IPS-20b (cell line): Measurements from ENCODE around the gene CD22.

ENCODE experiments used
- H3K27ac ChIP-seq: one replicate; pipeline ENCODE4 v1.5.1; 2013; ENCODE audit warnings: low read length
- H3K27me3 ChIP-seq: 2 replicates; pipeline ENCODE4 v1.6.1; 2013; ENCODE audit warnings: mild to moderate bottlenecking, low read length, inconsistent platforms; ENCODE audit not compliant: insufficient read depth
- H3K36me3 ChIP-seq: 2 replicates; pipeline ENCODE4 v1.6.1; 2013; ENCODE audit warnings: low read depth, mild to moderate bottlenecking, inconsistent platforms, low read length, moderate library complexity; ENCODE audit not compliant: insufficient read depth
- H3K4me1 ChIP-seq: 2 replicates; pipeline ENCODE4 v1.6.1; 2013; ENCODE audit warnings: mild to moderate bottlenecking, control low read depth, inconsistent platforms, low read length, moderate library complexity; ENCODE audit not compliant: insufficient read depth
- H3K4me3 ChIP-seq: 2 replicates; pipeline ENCODE4 v1.5.1; 2013; ENCODE audit warnings: mild to moderate bottlenecking, low read length, inconsistent platforms
- H3K9ac ChIP-seq: 2 replicates; pipeline ENCODE4 v1.6.1; 2013; ENCODE audit warnings: low read depth, mild to moderate bottlenecking, inconsistent platforms, low read length, moderate library complexity
- H3K9me3 ChIP-seq: 2 replicates; pipeline ENCODE4 v1.6.1; 2013; ENCODE audit warnings: mild to moderate bottlenecking, low read depth, low read length, inconsistent platforms; ENCODE audit not compliant: insufficient read depth

CD22 gene

DNA sequence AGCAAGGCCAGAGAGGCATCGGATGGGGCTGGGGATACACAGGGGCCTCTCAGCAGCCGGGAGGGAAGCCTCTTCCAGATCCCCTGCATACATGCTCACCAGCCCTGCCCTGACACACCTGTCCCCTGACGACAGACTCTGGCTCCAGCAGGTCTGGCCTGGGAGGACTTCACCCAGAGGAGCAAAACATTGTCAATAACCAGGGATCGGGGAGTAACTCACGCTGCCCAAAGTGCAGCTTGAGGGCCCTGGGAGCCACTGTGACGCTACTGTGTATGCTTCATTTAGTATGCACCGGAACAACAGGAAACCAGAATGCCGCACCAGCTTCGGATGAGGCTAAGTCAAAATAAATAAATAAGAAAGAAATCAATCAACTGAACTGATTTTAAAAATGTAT is 12.4 kb upstream of the CD22 start:
- Histone ChIP-seq H3K4me3 (no peak overlapping the region), H3K27ac (no peak overlapping the region), H3K4me1 (no peaks in the 10 kb centered on the region), H3K36me3 (no peaks in the 10 kb centered on the region), H3K9me3 (no peaks in the 10 kb centered on the region), H3K9ac (no peak overlapping the region), H3K27me3 (no peaks in the 10 kb centered on the region)

- Histone ChIP-seq H3K4me3 (no peak overlapping the region), H3K9me3 (peaks cover 5% of the 10 kb centered on the region), H3K9ac (no peak overlapping the region), H3K27me3 (no peaks in the 10 kb centered on the region), H3K4me1 (no peaks in the 10 kb centered on the region), H3K36me3 (no peaks in the 10 kb centered on the region), H3K27ac (no peak overlapping the region)
Observed at GRCh38 chr19:35317464-35318043, 11.4 kb upstream of the CD22 start.

DNA sequence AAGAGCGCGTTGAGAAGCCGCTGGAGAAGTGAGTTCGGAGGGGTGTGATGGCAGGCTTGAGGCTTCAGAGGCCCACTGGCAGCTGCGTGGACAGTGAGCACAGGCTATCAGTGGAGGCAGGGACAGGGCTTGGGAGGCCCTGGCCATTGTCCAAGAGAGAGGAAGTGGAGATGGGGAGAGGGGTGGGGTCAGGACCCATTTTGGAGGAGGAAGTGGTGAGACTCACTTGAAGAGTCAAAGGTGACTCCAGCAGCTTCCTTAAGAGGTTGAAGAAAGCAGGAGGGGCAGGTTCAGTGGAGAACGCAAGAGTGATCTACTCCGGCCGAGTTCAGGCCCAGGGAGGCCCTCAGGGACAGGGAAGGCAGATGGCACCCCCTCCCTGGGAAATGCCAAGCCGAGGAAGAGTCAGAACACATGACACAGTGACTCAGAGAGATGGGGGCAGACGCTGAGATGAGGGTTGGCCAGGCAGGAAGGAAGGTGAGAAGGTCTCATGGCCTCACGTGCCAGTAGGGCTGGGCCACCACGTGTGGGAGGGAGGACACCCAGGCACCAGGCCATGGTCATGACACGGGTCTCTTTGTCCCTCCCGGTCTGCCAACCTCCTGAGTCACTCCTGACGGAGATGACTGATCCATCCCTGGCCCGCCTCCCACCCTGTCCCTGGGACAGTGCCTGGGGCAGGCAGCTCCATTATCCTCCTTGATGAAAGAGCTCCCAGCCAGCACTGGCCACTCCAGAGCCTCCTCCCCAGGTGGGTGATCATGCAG is 10.1 kb upstream of the CD22 start:
- peaks cover 5% of the 10 kb centered on the region for H3K9me3 ChIP-seq
- H3K36me3 ChIP-seq = no peaks in the 10 kb centered on the region
- no peaks in the 10 kb centered on the region for H3K27me3 ChIP-seq
- no peak overlapping the region for H3K9ac ChIP-seq
- H3K4me3 ChIP-seq = no peak overlapping the region
- no peak overlapping the region for H3K27ac ChIP-seq
- no peaks in the 10 kb centered on the region for H3K4me1 ChIP-seq

DNA sequence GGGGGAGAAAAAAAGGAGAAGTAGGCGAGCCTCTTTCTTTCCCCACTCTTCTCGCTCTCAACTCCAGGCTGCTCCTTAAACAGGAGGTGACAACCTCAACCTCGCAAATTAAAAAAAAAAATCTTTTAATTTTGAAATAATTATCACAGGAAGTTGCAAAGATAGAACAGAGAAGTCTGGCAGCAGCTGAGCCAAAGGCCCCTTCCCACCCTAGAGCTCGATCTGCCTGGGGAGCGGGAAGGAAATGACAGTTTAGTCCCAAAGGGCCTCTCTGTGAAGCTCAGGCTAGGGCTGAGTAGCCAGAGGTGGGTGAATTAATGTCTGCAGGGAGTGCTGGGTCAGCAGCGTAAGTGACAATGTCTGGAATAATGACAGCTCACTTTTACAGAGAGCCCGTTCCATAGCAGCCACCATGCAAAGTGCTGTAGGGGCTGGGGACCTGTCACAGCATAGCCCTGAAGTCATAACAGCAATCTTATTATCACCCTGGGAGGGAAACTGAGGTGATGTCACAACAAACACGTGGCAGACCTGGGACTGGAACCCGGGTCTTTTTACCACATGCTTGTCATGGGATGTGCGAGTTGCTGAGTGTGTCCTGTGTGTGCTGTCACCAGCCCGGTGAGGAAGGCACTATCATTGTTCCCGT is 8.8 kb upstream of the CD22 start:
- H3K9ac ChIP-seq = no peak overlapping the region
- H3K4me1 ChIP-seq = no peaks in the 10 kb centered on the region
- H3K27ac ChIP-seq = no peak overlapping the region
- H3K4me3 ChIP-seq = no peak overlapping the region
- no peaks in the 10 kb centered on the region for H3K36me3 ChIP-seq
- H3K9me3 ChIP-seq = peaks cover 5% of the 10 kb centered on the region
- H3K27me3 ChIP-seq = no peaks in the 10 kb centered on the region

DNA sequence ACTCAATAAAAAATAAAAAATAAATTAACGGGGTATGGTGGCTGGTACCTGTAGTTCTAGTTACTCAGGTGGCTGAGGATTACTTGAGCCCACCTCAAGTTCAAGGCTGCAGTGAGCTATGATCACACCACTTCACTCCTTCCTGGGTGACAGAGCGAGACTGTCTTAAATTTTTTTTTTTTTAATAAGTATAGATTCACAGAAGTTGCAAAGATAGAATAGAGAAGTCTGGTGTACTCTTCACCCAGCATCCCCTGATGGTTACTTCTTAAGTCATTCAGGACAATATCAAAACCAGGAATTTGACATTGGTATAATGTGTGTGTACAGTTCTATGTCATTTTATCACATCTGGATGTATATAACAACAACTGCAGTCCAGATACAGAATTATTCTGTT is 7.7 kb upstream of the CD22 start:
- Histone ChIP-seq H3K27ac (no peak overlapping the region), H3K27me3 (no peaks in the 10 kb centered on the region), H3K36me3 (no peaks in the 10 kb centered on the region), H3K4me3 (no peak overlapping the region), H3K9me3 (peaks cover 5% of the 10 kb centered on the region), H3K9ac (no peak overlapping the region), H3K4me1 (no peaks in the 10 kb centered on the region)

DNA sequence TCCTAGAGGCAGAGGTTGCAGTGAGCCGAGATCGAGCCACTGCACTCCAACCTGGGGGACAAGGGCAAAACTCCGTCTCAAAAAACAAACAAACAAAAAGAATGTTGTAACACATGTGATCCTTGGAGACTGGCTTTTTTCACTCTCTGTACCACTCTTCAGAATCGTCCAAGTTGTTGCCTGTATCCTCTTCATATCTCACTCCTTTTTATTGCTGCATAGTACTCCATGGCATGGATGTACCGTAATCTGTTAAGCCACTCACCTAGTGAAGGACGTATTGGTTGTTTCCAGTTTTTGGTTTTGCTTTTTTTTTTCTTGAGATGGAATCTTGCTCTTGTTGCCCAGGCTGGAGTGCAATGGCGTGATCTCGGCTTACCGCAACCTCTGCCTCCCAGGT is 7.0 kb upstream of the CD22 start:
- Histone ChIP-seq H3K4me1 (no peaks in the 10 kb centered on the region), H3K27ac (no peak overlapping the region)

GRCh38 chr19:35327642-35328041 is 1.3 kb upstream of the CD22 start:
- H3K27ac ChIP-seq = no peak overlapping the region
- no peaks in the 10 kb centered on the region for H3K27me3 ChIP-seq
- H3K36me3 ChIP-seq = no peaks in the 10 kb centered on the region
- H3K9ac ChIP-seq = no peak overlapping the region
- H3K4me1 ChIP-seq = no peaks in the 10 kb centered on the region; the same call in 1 of the 2 replicates
- H3K9me3 ChIP-seq = no peaks in the 10 kb centered on the region
- no peak overlapping the region for H3K4me3 ChIP-seq

More for the DNA sequence above, 7.0 kb upstream of the CD22 start:
- no peak overlapping the region for H3K9ac ChIP-seq
- no peaks in the 10 kb centered on the region for H3K27me3 ChIP-seq
- H3K9me3 ChIP-seq = peaks cover 5% of the 10 kb centered on the region
- H3K36me3 ChIP-seq = no peaks in the 10 kb centered on the region
- H3K4me3 ChIP-seq = no peak overlapping the region

- no peak overlapping the region for H3K4me3 ChIP-seq
- no peak overlapping the region for H3K9ac ChIP-seq
- H3K27ac ChIP-seq = no peak overlapping the region
- no peaks in the 10 kb centered on the region for H3K27me3 ChIP-seq
- H3K36me3 ChIP-seq = no peaks in the 10 kb centered on the region
- H3K4me1 ChIP-seq = no peaks in the 10 kb centered on the region; the same call in 1 of the 2 replicates
- no peaks in the 10 kb centered on the region for H3K9me3 ChIP-seq
Observed at GRCh38 chr19:35329323-35329722, 336 bp downstream of the CD22 start.

- H3K36me3 ChIP-seq = no peaks in the 10 kb centered on the region
- H3K4me3 ChIP-seq = no peak overlapping the region
- no peak overlapping the region for H3K27ac ChIP-seq
- H3K9ac ChIP-seq = no peak overlapping the region
- no peaks in the 10 kb centered on the region for H3K9me3 ChIP-seq
- no peaks in the 10 kb centered on the region; the same call in 1 of the 2 replicates for H3K4me1 ChIP-seq
- H3K27me3 ChIP-seq = no peaks in the 10 kb centered on the region
Observed at GRCh38 chr19:35330475-35330874, 1.5 kb downstream of the CD22 start.

DNA sequence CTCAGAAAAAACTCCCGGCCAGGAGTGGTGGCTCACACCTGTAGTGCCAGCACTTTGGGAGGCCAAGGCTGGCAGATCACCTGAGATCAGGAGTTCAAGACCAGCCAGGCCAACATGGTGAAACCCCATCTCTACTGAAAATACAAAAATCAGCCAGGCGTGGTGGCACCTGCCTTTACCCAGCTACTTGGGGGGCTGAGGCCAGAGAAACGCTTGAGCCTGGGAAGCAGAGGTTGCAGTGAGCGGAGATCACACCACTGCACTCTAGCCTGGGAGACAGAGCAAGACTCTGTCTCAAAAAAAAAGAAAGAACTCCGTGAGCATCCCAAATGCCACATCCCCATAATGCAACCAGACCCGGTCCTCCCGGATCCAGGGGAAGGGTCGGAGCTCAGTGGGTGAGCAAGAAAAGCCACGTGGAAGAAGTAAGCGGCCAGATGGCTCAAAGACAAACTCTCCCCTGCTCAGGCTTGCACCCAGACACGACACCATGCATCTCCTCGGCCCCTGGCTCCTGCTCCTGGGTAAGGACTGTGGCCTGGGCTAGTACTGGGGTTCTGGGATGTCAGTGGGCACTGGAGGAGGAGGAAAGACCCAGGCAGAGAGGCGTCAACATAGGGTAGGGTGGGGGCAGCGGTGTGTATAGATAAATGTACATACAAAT is 2.7 kb downstream of the CD22 start:
- Histone ChIP-seq H3K9ac (no peak overlapping the region), H3K4me1 (no peaks in the 10 kb centered on the region; the same call in 1 of the 2 replicates), H3K27me3 (no peaks in the 10 kb centered on the region), H3K27ac (no peak overlapping the region), H3K4me3 (no peak overlapping the region), H3K9me3 (no peaks in the 10 kb centered on the region), H3K36me3 (no peaks in the 10 kb centered on the region)

GRCh38 chr19:35332817-35333216 is 3.8 kb downstream of the CD22 start:
- H3K4me3 ChIP-seq = no peak overlapping the region
- no peaks in the 10 kb centered on the region for H3K36me3 ChIP-seq
- no peaks in the 10 kb centered on the region for H3K27me3 ChIP-seq
- no peak overlapping the region for H3K9ac ChIP-seq
- H3K4me1 ChIP-seq = no peaks in the 10 kb centered on the region; the same call in 1 of the 2 replicates
- no peak overlapping the region for H3K27ac ChIP-seq
- H3K9me3 ChIP-seq = no peaks in the 10 kb centered on the region
